WTC11 (cell line): ENCODE measurements around the gene ZNF521. TPM values are rescaled to one million over a fixed set of nuclear protein-coding genes. Genes with fewer than 3 reads are reported as not detected.

Experiments
- ATAC-seq: fragments of 200-7000 bp; cut with Tn5 transposase; 2 replicates; pipeline ENCODE4 v1.10.0; 2021; ENCODE audit warnings: mild to moderate bottlenecking, moderate library complexity
- CTCF ChIA-PET: fragments of 300-600 bp; sonication (Branson Sonifier 250); formaldehyde crosslinking; loops from one replicate; lab custom pipeline; 2021; ENCODE audit warnings: antibody characterized with exemption; lab: Charles Lee
- POLR2A ChIA-PET: fragments of 350-600 bp; sonication (Branson Sonifier 250); formaldehyde crosslinking; loops from one replicate; lab custom pipeline; 2021; ENCODE audit warnings: antibody characterized with exemption; lab: Charles Lee
- DNase-seq: peaks from one replicate; pipeline ENCODE4 v3.0.0; 2021; ENCODE audit warnings: low spot score
- H3K27ac Mint-ChIP-seq: 2 replicates; pipeline ENCODE4 v1.8.0; 2021; ENCODE audit warnings: mixed read lengths
- H3K27me3 Mint-ChIP-seq: 2 replicates; pipeline ENCODE4 v1.8.0; 2021; ENCODE audit warnings: low read depth, mild to moderate bottlenecking, moderate library complexity, mixed read lengths
- H3K36me3 Mint-ChIP-seq: 2 replicates; pipeline ENCODE4 v1.8.0; 2021; ENCODE audit warnings: mixed read lengths
- H3K4me1 Mint-ChIP-seq: 2 replicates; pipeline ENCODE4 v1.8.0; 2022; ENCODE audit warnings: mixed read lengths
- H3K4me3 Mint-ChIP-seq: 2 replicates; pipeline ENCODE4 v1.8.0; 2021; ENCODE audit warnings: mild to moderate bottlenecking, moderate library complexity, mixed read lengths
- H3K9me3 Mint-ChIP-seq: 2 replicates; pipeline ENCODE4 v1.8.0; 2021; ENCODE audit warnings: mixed read lengths
- ATF2 ChIP-seq: sonication (generic); formaldehyde crosslinking; IDR thresholded peaks from 2 replicates; pipeline ENCODE4 v1.8.1; 2022; ENCODE audit warnings: low read depth, missing genetic modification reagents, borderline replicate concordance
- CREB1 ChIP-seq: sonication (generic); formaldehyde crosslinking; IDR thresholded peaks from 2 replicates; pipeline ENCODE4 v1.8.0; 2023; ENCODE audit warnings: mild to moderate bottlenecking, missing genetic modification reagents
- CTCF ChIP-seq: fragments of 200-600 bp; IDR thresholded peaks from 2 replicates; pipeline ENCODE4 v1.8.0; 2022; ENCODE audit warnings: antibody characterized with exemption
- E2F5 ChIP-seq: sonication (generic); formaldehyde crosslinking; IDR thresholded peaks from 2 replicates; pipeline ENCODE4 v1.8.1; 2022; ENCODE audit warnings: mild to moderate bottlenecking, moderate library complexity, missing genetic modification reagents
- ELF4 ChIP-seq: sonication (generic); formaldehyde crosslinking; IDR thresholded peaks from 2 replicates; pipeline ENCODE4 v1.8.1; 2022; ENCODE audit warnings: low read depth, mild to moderate bottlenecking, moderate library complexity, missing genetic modification reagents
- ETV6 ChIP-seq: sonication (generic); formaldehyde crosslinking; IDR thresholded peaks from 2 replicates; pipeline ENCODE4 v1.8.1; 2022; ENCODE audit warnings: mild to moderate bottlenecking, missing genetic modification reagents
- FOXP1 ChIP-seq: sonication (generic); formaldehyde crosslinking; IDR thresholded peaks from 2 replicates; pipeline ENCODE4 v1.8.0; 2022; ENCODE audit warnings: missing genetic modification reagents, mild to moderate bottlenecking, moderate library complexity, borderline replicate concordance
- FOXP4 ChIP-seq: sonication (generic); formaldehyde crosslinking; IDR thresholded peaks from 2 replicates; pipeline ENCODE4 v1.8.0; 2022; ENCODE audit warnings: mild to moderate bottlenecking, missing genetic modification reagents
- MAX ChIP-seq: sonication (generic); formaldehyde crosslinking; IDR thresholded peaks from 2 replicates; pipeline ENCODE4 v1.8.0; 2022; ENCODE audit warnings: mild to moderate bottlenecking, missing genetic modification reagents
- MXD4 ChIP-seq: fragments of 250-450 bp; sonication (Bioruptor Pico); IDR thresholded peaks from 2 replicates; pipeline ENCODE4 v1.8.0; 2021; ENCODE audit warnings: mild to moderate bottlenecking, moderate library complexity, borderline replicate concordance
- NR1H2 ChIP-seq: sonication (generic); formaldehyde crosslinking; IDR thresholded peaks from 2 replicates; pipeline ENCODE4 v1.9.0; 2021; ENCODE audit warnings: mild to moderate bottlenecking, moderate library complexity, missing genetic modification reagents
- OVOL2 ChIP-seq: fragments of 250-450 bp; sonication (Bioruptor Pico); IDR thresholded peaks from 2 replicates; pipeline ENCODE4 v1.9.0; 2021; ENCODE audit warnings: mild to moderate bottlenecking, borderline replicate concordance
- PRDM15 ChIP-seq: sonication (generic); formaldehyde crosslinking; IDR thresholded peaks from 2 replicates; pipeline ENCODE4 v1.8.0; 2022; ENCODE audit warnings: missing genetic modification reagents
- PRRX2 ChIP-seq: fragments of 250-450 bp; sonication (Bioruptor Pico); IDR thresholded peaks from 2 replicates; pipeline ENCODE4 v1.8.0; 2021; ENCODE audit warnings: mild to moderate bottlenecking
- STAT6 ChIP-seq: sonication (generic); formaldehyde crosslinking; conservative IDR thresholded peaks from 2 replicates; pipeline ENCODE4 v1.8.1; 2023; ENCODE audit warnings: mild to moderate bottlenecking, low read depth, missing genetic modification reagents, moderate library complexity
- TCF7 ChIP-seq: sonication (generic); formaldehyde crosslinking; IDR thresholded peaks from 2 replicates; pipeline ENCODE4 v1.8.0; 2022; ENCODE audit warnings: mild to moderate bottlenecking, low read depth, missing genetic modification reagents, moderate library complexity
- TP53 ChIP-seq: sonication (generic); formaldehyde crosslinking; IDR thresholded peaks from 2 replicates; pipeline ENCODE4 v1.8.1; 2023; ENCODE audit warnings: mild to moderate bottlenecking, missing genetic modification reagents
- ZNF121 ChIP-seq: sonication (generic); formaldehyde crosslinking; IDR thresholded peaks from 2 replicates; pipeline ENCODE4 v1.8.0; 2023; ENCODE audit warnings: missing genetic modification reagents
- ZNF219 ChIP-seq: sonication (generic); formaldehyde crosslinking; IDR thresholded peaks from 2 replicates; pipeline ENCODE4 v1.8.0; 2023; ENCODE audit warnings: missing genetic modification reagents, mild to moderate bottlenecking, borderline replicate concordance
- ZNF425 ChIP-seq: fragments of 250-450 bp; sonication (Bioruptor Pico); conservative IDR thresholded peaks from 2 replicates; pipeline ENCODE4 v1.9.0; 2021; ENCODE audit warnings: mild to moderate bottlenecking
- total RNA-seq: library from RNA; stranded (reverse); gene quantifications from 3 replicates; pipeline ENCODE4 v1.2.3, GENCODE V29; 2021

The ZNF521 gene
- total RNA-seq, 1 experiment from 2014 or later: 15.3 TPM

GRCh38 chr18:25181993-25182392 lies 170.0 kb downstream of the ZNF521 start (continued):
- TF ChIP-seq ZNF121 (CRISPR knock-in tag): no peak
- TF ChIP-seq E2F5 (CRISPR knock-in tag): no peak
- no peak for TF ChIP-seq FOXP4 (CRISPR knock-in tag)
- TF ChIP-seq ZNF219 (CRISPR knock-in tag): no peak
- no peak for TF ChIP-seq FOXP1 (CRISPR knock-in tag)
- no peak for TF ChIP-seq CREB1 (CRISPR knock-in tag)
- TF ChIP-seq MXD4: no peak
- no peak for TF ChIP-seq NR1H2 (CRISPR knock-in tag)
- TF ChIP-seq ZNF425 (CRISPR knock-in tag): no peak
- TF ChIP-seq TCF7 (CRISPR knock-in tag): no peak

- ChIA-PET POLR2A (no interaction called here), CTCF (no interaction called here)
- no peak overlapping the region for H3K4me3 Mint-ChIP-seq
- H3K9me3 Mint-ChIP-seq: no peaks in the 10 kb centered on the region
- peaks cover 9% of the 10 kb centered on the region for H3K4me1 Mint-ChIP-seq
- TF ChIP-seq CTCF: no peak
- TF ChIP-seq PRRX2 (CRISPR knock-in tag): no peak
- no peak for TF ChIP-seq ELF4
- no peak for TF ChIP-seq PRDM15 (CRISPR knock-in tag)
- no peak for TF ChIP-seq OVOL2
- no peak for TF ChIP-seq ETV6 (CRISPR knock-in tag)
- no peak for TF ChIP-seq MAX (CRISPR knock-in tag)
- TF ChIP-seq ATF2 (CRISPR knock-in tag): no peak
- TF ChIP-seq TP53 (CRISPR knock-in tag): no peak
- no peak for TF ChIP-seq STAT6
- no peaks in the 10 kb centered on the region for H3K36me3 Mint-ChIP-seq
- no peaks in the 10 kb centered on the region for H3K27me3 Mint-ChIP-seq
- ATAC-seq (no peak), DNase-seq (no peak)
- H3K27ac Mint-ChIP-seq: no peak overlapping the region
Measured at GRCh38 chr18:25181581-25181980, 170.4 kb downstream of the ZNF521 start.
